Measurements from ENCODE around the gene DOCK1.
"Not testable (repeated sequence)": the region's sequence is repeated elsewhere in the genome, so short reads cannot be mapped to it uniquely, and the experiment has no call there.

Gene DOCK1

GRCh38 chr10:126924915-126925300 is 19.7 kb downstream of the DOCK1 start:
- no peak for DNase-seq (ENCODE audit: low read depth in 2 of 2)

- DNase-seq (ENCODE audit: low read depth in 2 of 2) = no peak
Observed at GRCh38 chr10:126926568-126926967, 21.3 kb downstream of the DOCK1 start.

GRCh38 chr10:126927799-126928198 is 22.6 kb downstream of the DOCK1 start:
- DNase-seq (ENCODE audit: low read depth in 2 of 2) = no peak

- no peak for DNase-seq (ENCODE audit: low read depth in 2 of 2)
Observed at GRCh38 chr10:126928274-126928673, 23.0 kb downstream of the DOCK1 start.

GRCh38 chr10:126929391-126929790 is 24.2 kb downstream of the DOCK1 start:
- DNase-seq (ENCODE audit: low read depth in 2 of 2) = no peak

- no peak for DNase-seq (ENCODE audit: low read depth in 2 of 2)
Observed at GRCh38 chr10:126930131-126930882, 25.1 kb downstream of the DOCK1 start.

GRCh38 chr10:126930883-126931503 is 25.8 kb downstream of the DOCK1 start:
- DNase-seq (ENCODE audit: low read depth in 2 of 2) = no peak

- no peak for DNase-seq (ENCODE audit: low read depth in 2 of 2)
Observed at GRCh38 chr10:126931544-126931943, 26.3 kb downstream of the DOCK1 start.

- DNase-seq (ENCODE audit: low read depth in 2 of 2) = no peak
Observed at GRCh38 chr10:126932516-126932915, 27.3 kb downstream of the DOCK1 start.

GRCh38 chr10:126933116-126933515 is 27.9 kb downstream of the DOCK1 start:
- no peak for DNase-seq (ENCODE audit: low read depth in 2 of 2)

- DNase-seq (ENCODE audit: low read depth in 2 of 2) = no peak
Observed at GRCh38 chr10:126935263-126935946, 30.2 kb downstream of the DOCK1 start.

- DNase-seq (ENCODE audit: low read depth in 2 of 2) = no peak
Observed at GRCh38 chr10:126937026-126937425, 31.8 kb downstream of the DOCK1 start.

- DNase-seq (ENCODE audit: low read depth in 2 of 2) = not testable (repeated sequence)
Observed at GRCh38 chr10:126938121-126938520, 32.9 kb downstream of the DOCK1 start.

GRCh38 chr10:126939706-126940105 is 34.5 kb downstream of the DOCK1 start:
- no peak for DNase-seq (ENCODE audit: low read depth in 2 of 2)

- DNase-seq (ENCODE audit: low read depth in 2 of 2) = no peak
Observed at GRCh38 chr10:126940670-126941310, 35.6 kb downstream of the DOCK1 start.

GRCh38 chr10:126944191-126944590 is 39.0 kb downstream of the DOCK1 start:
- DNase-seq (ENCODE audit: low read depth in 2 of 2) = no peak

- no peak for DNase-seq (ENCODE audit: low read depth in 2 of 2)
Observed at GRCh38 chr10:126945351-126946030, 40.3 kb downstream of the DOCK1 start.

GRCh38 chr10:126946746-126947145 is 41.5 kb downstream of the DOCK1 start:
- no peak for DNase-seq (ENCODE audit: low read depth in 2 of 2)

GRCh38 chr10:126948355-126949160 is 43.3 kb downstream of the DOCK1 start:
- DNase-seq (ENCODE audit: low read depth in 2 of 2) = no peak

GRCh38 chr10:126949161-126949503 is 43.9 kb downstream of the DOCK1 start:
- DNase-seq (ENCODE audit: low read depth in 2 of 2) = no peak

Data from fibroblast of skin of left biceps (primary cell).